HepG2 (cell line): ENCODE data around the gene IGLON5. TPM values are rescaled to one million over a fixed set of nuclear protein-coding genes. Genes with fewer than 3 reads are reported as not detected.

ENCODE experiments used
- ARID3A ChIP-seq: IDR thresholded peaks from 2 replicates; pipeline ENCODE4 v1.6.1; 2012; ENCODE audit warnings: low read depth, low read length, improper control_type of control experiment
- GPN1 ChIP-seq: sonication (generic); formaldehyde crosslinking; IDR thresholded peaks from 2 replicates; pipeline ENCODE4 v1.5.1; 2020; ENCODE audit warnings: missing genetic modification reagents, borderline replicate concordance
- SNRNP70 ChIP-seq: fragments of 200-400 bp; formaldehyde crosslinking; IDR thresholded peaks from 2 replicates; pipeline ENCODE4 v1.6.1; 2017; ENCODE audit warnings: mild to moderate bottlenecking, low read depth, low read length, moderate library complexity
- ZC3H13 ChIP-seq: sonication (generic); formaldehyde crosslinking; IDR thresholded peaks from 2 replicates; pipeline ENCODE4 v1.8.1; 2023; ENCODE audit warnings: mild to moderate bottlenecking, missing genetic modification reagents, moderate library complexity
- ZFP1 ChIP-seq: IDR thresholded peaks from 2 replicates; pipeline ENCODE4 v1.6.1; 2016
- ZNF326 ChIP-seq: sonication (generic); formaldehyde crosslinking; IDR thresholded peaks from 2 replicates; pipeline ENCODE4 v1.4.0; 2020; ENCODE audit warnings: missing genetic modification reagents, borderline replicate concordance
- polyA plus RNA-seq, 8 experiments: library from polyadenylated mRNA; depleted of rRNA in 3 of 8; stranded (reverse) in 7 of 8; unstranded in 1 of 8; fragments of >200 nt; fragmentation: Illumina TruSeq in 4 of 8; extraction: Trizol in 4 of 8; gene quantifications; 2 replicates each; pipeline versions ENCODE4 v1.2.1 to v1.2.3, GENCODE V29; 2011 to 2016; ENCODE audit warnings: low read depth in 4 of 8, missing spikeins in 1 of 8, mixed read lengths in 1 of 8; ENCODE audit not compliant: insufficient read depth in 1 of 8
- total RNA-seq, 5 experiments: library from RNA; depleted of rRNA; stranded (reverse); fragments of >200 nt; fragmentation: Illumina TruSeq; extraction: Trizol; gene quantifications; 2 replicates each; pipeline ENCODE4 v1.2.3, GENCODE V29; 2016; ENCODE audit warnings: low read depth in 1 of 5
- TF ChIP-seq, protein P1 (sequence below): sonication (generic); formaldehyde crosslinking; IDR thresholded peaks from 2 replicates; pipeline ENCODE4 v1.4.0; 2020; ENCODE audit warnings: missing genetic modification reagents, borderline replicate concordance
- TF ChIP-seq, protein P2 (sequence below): sonication (generic); formaldehyde crosslinking; conservative IDR thresholded peaks from 2 replicates; pipeline ENCODE4 v1.4.0; 2020; ENCODE audit warnings: mild to moderate bottlenecking, missing genetic modification reagents, moderate library complexity
- TF ChIP-seq, protein P3 (sequence below): IDR thresholded peaks from 2 replicates; pipeline ENCODE4 v1.6.1; 2016; ENCODE audit warnings: low read depth, borderline replicate concordance
- TF ChIP-seq, protein P4 (sequence below): sonication (generic); formaldehyde crosslinking; IDR thresholded peaks from 2 replicates; pipeline ENCODE4 v1.4.0; 2020; ENCODE audit warnings: missing genetic modification reagents
- TF ChIP-seq, protein P5 (sequence below): sonication (generic); formaldehyde crosslinking; IDR thresholded peaks from 2 replicates; pipeline ENCODE4 v1.8.1; 2023; ENCODE audit warnings: mild to moderate bottlenecking, moderate library complexity, missing genetic modification reagents

IGLON5 gene
- total and polyA plus RNA-seq, 2 of the 13 experiments (the other 11 are each of a cell fraction or from before 2014, with no cell fraction given): 0.04 to 5.7 TPM

DNA sequence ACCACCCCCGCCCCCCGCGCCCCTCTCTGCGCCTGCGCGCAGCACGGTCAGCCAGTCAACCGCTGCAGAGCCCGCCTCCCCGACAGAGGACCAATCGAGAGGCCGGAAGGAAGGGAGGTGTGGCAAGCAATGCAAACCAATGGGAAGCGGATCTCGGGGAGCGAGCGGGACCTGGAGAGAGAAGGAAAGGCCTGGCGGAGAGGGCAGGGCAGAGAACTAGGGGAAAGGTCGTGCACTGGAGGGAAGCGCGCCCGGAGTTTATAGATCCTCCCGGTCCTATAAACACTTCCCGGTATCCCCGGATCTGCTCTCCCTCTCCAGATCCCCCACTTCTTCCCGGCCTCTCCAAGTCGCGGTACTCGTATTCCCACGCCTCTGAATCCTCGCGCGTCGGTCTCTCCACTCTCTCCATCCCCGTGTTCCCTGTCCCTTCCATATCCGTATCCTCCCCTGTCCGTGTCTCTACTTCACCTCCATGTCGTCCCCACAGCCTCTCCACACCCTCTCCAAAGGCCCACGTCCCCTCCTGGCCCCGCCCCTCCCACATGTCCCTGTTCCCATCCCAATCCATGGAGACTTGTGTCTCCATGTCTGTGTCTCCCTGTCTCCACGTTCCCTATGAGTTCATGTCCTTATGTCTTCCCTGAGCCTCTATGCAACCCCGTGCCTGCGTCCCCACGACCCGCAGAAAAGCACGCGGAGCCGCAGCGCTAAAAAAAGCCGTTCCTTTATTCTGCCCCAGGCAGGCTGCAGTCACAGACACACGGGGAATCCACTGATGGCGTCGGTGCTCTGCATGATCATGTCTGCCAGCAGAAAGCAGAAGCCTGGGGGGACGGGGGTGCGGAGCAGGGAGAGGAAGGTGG, 55.2 kb downstream of the IGLON5 start (continued):
- TF ChIP-seq, protein P1, sequence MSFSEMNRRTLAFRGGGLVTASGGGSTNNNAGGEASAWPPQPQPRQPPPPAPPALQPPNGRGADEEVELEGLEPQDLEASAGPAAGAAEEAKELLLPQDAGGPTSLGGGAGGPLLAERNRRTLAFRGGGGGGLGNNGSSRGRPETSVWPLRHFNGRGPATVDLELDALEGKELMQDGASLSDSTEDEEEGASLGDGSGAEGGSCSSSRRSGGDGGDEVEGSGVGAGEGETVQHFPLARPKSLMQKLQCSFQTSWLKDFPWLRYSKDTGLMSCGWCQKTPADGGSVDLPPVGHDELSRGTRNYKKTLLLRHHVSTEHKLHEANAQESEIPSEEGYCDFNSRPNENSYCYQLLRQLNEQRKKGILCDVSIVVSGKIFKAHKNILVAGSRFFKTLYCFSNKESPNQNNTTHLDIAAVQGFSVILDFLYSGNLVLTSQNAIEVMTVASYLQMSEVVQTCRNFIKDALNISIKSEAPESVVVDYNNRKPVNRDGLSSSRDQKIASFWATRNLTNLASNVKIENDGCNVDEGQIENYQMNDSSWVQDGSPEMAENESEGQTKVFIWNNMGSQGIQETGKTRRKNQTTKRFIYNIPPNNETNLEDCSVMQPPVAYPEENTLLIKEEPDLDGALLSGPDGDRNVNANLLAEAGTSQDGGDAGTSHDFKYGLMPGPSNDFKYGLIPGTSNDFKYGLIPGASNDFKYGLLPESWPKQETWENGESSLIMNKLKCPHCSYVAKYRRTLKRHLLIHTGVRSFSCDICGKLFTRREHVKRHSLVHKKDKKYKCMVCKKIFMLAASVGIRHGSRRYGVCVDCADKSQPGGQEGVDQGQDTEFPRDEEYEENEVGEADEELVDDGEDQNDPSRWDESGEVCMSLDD (CRISPR knock-in tag): no peak
- TF ChIP-seq, protein P2, sequence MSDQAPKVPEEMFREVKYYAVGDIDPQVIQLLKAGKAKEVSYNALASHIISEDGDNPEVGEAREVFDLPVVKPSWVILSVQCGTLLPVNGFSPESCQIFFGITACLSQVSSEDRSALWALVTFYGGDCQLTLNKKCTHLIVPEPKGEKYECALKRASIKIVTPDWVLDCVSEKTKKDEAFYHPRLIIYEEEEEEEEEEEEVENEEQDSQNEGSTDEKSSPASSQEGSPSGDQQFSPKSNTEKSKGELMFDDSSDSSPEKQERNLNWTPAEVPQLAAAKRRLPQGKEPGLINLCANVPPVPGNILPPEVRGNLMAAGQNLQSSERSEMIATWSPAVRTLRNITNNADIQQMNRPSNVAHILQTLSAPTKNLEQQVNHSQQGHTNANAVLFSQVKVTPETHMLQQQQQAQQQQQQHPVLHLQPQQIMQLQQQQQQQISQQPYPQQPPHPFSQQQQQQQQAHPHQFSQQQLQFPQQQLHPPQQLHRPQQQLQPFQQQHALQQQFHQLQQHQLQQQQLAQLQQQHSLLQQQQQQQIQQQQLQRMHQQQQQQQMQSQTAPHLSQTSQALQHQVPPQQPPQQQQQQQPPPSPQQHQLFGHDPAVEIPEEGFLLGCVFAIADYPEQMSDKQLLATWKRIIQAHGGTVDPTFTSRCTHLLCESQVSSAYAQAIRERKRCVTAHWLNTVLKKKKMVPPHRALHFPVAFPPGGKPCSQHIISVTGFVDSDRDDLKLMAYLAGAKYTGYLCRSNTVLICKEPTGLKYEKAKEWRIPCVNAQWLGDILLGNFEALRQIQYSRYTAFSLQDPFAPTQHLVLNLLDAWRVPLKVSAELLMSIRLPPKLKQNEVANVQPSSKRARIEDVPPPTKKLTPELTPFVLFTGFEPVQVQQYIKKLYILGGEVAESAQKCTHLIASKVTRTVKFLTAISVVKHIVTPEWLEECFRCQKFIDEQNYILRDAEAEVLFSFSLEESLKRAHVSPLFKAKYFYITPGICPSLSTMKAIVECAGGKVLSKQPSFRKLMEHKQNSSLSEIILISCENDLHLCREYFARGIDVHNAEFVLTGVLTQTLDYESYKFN (CRISPR knock-in tag): no peak
- TF ChIP-seq ZFP1 (no peak), ARID3A (0 out of 2 replicates have a peak, but pooled peaks have one; percentile 15), SNRNP70 (no peak), ZNF326 (CRISPR knock-in tag) (no peak), GPN1 (CRISPR knock-in tag) (no peak), ZC3H13 (CRISPR knock-in tag) (0 out of 2 replicates have a peak, but pooled peaks have one; percentile 63)
- TF ChIP-seq, protein P3, sequence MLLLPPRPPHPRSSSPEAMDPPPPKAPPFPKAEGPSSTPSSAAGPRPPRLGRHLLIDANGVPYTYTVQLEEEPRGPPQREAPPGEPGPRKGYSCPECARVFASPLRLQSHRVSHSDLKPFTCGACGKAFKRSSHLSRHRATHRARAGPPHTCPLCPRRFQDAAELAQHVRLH: no peak
- TF ChIP-seq, protein P4, sequence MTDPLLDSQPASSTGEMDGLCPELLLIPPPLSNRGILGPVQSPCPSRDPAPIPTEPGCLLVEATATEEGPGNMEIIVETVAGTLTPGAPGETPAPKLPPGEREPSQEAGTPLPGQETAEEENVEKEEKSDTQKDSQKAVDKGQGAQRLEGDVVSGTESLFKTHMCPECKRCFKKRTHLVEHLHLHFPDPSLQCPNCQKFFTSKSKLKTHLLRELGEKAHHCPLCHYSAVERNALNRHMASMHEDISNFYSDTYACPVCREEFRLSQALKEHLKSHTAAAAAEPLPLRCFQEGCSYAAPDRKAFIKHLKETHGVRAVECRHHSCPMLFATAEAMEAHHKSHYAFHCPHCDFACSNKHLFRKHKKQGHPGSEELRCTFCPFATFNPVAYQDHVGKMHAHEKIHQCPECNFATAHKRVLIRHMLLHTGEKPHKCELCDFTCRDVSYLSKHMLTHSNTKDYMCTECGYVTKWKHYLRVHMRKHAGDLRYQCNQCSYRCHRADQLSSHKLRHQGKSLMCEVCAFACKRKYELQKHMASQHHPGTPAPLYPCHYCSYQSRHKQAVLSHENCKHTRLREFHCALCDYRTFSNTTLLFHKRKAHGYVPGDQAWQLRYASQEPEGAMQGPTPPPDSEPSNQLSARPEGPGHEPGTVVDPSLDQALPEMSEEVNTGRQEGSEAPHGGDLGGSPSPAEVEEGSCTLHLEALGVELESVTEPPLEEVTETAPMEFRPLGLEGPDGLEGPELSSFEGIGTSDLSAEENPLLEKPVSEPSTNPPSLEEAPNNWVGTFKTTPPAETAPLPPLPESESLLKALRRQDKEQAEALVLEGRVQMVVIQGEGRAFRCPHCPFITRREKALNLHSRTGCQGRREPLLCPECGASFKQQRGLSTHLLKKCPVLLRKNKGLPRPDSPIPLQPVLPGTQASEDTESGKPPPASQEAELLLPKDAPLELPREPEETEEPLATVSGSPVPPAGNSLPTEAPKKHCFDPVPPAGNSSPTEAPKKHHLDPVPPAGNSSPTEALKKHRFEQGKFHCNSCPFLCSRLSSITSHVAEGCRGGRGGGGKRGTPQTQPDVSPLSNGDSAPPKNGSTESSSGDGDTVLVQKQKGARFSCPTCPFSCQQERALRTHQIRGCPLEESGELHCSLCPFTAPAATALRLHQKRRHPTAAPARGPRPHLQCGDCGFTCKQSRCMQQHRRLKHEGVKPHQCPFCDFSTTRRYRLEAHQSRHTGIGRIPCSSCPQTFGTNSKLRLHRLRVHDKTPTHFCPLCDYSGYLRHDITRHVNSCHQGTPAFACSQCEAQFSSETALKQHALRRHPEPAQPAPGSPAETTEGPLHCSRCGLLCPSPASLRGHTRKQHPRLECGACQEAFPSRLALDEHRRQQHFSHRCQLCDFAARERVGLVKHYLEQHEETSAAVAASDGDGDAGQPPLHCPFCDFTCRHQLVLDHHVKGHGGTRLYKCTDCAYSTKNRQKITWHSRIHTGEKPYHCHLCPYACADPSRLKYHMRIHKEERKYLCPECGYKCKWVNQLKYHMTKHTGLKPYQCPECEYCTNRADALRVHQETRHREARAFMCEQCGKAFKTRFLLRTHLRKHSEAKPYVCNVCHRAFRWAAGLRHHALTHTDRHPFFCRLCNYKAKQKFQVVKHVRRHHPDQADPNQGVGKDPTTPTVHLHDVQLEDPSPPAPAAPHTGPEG (CRISPR knock-in tag): no peak; the same call in 1 of the 2 replicates
- TF ChIP-seq, protein P5, sequence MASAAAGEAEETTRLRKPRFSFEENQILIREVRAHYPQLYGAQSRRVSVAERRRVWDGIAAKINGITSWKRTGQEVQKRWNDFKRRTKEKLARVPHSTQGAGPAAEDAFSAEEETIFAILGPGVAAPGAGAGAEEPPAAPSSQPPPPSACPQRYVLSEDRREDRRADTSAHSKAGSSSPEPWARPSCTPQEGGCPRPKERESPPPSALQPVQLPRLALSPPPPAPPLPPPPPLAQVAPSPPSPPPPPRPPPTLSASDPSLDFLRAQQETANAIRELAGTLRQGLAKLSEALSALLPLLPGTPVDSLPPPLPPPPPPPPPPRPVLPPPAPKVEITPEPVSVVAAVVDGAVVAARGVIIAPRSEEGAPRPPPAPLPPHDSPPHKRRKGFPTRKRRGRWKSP (CRISPR knock-in tag): peak; percentile 34; the same call in 1 of the 2 replicates
